NOMO-1 treated with dmso at 0.1 percent for 144 hours (cell line): Measurements from ENCODE around the gene NDUFB10.
"Not testable (repeated sequence)": the region's sequence is repeated elsewhere in the genome, so short reads cannot be mapped to it uniquely, and the experiment has no call there.

Experiments
- DNase-seq: peaks from one replicate; lab custom pipeline; 2025; ENCODE audit not compliant: unreplicated experiment; lab: John Stamatoyannopoulos, UW

The NDUFB10 gene

GRCh38 chr16:1959269-1960039 lies at the start of gene NDUFB10:
NDUFB10 (plus strand) TSS chr16:1959538; CDS start chr16:1959625, 87 bp downstream.
- peak; percentile 87 for DNase-seq

GRCh38 chr16:1909561-1910231 lies 49.6 kb upstream of the NDUFB10 start:
- DNase-seq = no peak

- no peak for DNase-seq
Measured at GRCh38 chr16:1911467-1912214, 47.7 kb upstream of the NDUFB10 start.

GRCh38 chr16:1912215-1912543 lies 47.2 kb upstream of the NDUFB10 start:
- DNase-seq = no peak

- no peak for DNase-seq
Measured at GRCh38 chr16:1913327-1914083, 45.8 kb upstream of the NDUFB10 start.

- no peak for DNase-seq
Measured at GRCh38 chr16:1914084-1914608, 45.2 kb upstream of the NDUFB10 start.

GRCh38 chr16:1914988-1915387 lies 44.4 kb upstream of the NDUFB10 start:
- no peak for DNase-seq

- no peak for DNase-seq
Measured at GRCh38 chr16:1915732-1916639, 43.4 kb upstream of the NDUFB10 start.

- DNase-seq = no peak
Measured at GRCh38 chr16:1916640-1916990, 42.7 kb upstream of the NDUFB10 start.

- no peak for DNase-seq
Measured at GRCh38 chr16:1917056-1917664, 42.2 kb upstream of the NDUFB10 start.

GRCh38 chr16:1917665-1918350 lies 41.5 kb upstream of the NDUFB10 start:
- no peak for DNase-seq

- no peak for DNase-seq
Measured at GRCh38 chr16:1918351-1919326, 40.7 kb upstream of the NDUFB10 start, which contains the start of gene HS3ST6. HS3ST6 (minus strand) TSS chr16:1918415; CDS start chr16:1918323, 92 bp downstream.

- DNase-seq = no peak
Measured at GRCh38 chr16:1919327-1919998, 39.9 kb upstream of the NDUFB10 start.

- not testable (repeated sequence) for DNase-seq
Measured at GRCh38 chr16:1920122-1920521, 39.2 kb upstream of the NDUFB10 start.

GRCh38 chr16:1920727-1921171 lies 38.6 kb upstream of the NDUFB10 start:
- DNase-seq = peak; percentile 37

GRCh38 chr16:1922357-1922756 lies 37.0 kb upstream of the NDUFB10 start:
- DNase-seq = no peak
